B cell (primary cell): ENCODE measurements around the gene SNPH. TPM values are rescaled to one million over a fixed set of nuclear protein-coding genes. Genes with fewer than 3 reads are reported as not detected.

Source experiments
- ATAC-seq: fragments of 200-7000 bp; cut with Tn5 transposase; one replicate; pipeline ENCODE4 v1.10.0; 2021; ENCODE audit warnings: low read depth, mild to moderate bottlenecking, moderate number of reproducible peaks, moderate library complexity
- CTCF ChIA-PET: fragments of 350-600 bp; sonication (Branson Sonifier 250); formaldehyde crosslinking; loops from one replicate; lab custom pipeline; 2021; ENCODE audit warnings: antibody characterized with exemption, inconsistent platforms; lab: Charles Lee
- POLR2A ChIA-PET: fragments of 350-600 bp; sonication (Branson Sonifier 250); formaldehyde crosslinking; loops from one replicate; lab custom pipeline; 2021; ENCODE audit warnings: antibody characterized with exemption; lab: Charles Lee
- DNase-seq: peaks from one replicate; pipeline ENCODE4 v3.0.0; 2013
- H2AFZ ChIP-seq: 2 replicates; pipeline ENCODE4 v1.6.1; 2012; ENCODE audit warnings: mild to moderate bottlenecking, low read depth, low read length; ENCODE audit not compliant: insufficient read depth, poor library complexity, severe bottlenecking
- H3K27ac ChIP-seq, 2 donors: 1 replicate in 1 of 2; 2 replicates in 1 of 2; pipeline ENCODE4 v1.5.1; 2012 to 2013; ENCODE audit warnings: low read length in 2 of 2, mild to moderate bottlenecking in 2 of 2, moderate library complexity in 1 of 2
- H3K27me3 ChIP-seq, 4 experiments: fragments of 200-600 bp in 1 of 4; sonication (generic) in 1 of 4; replicated peaks in 1 of 4; 1 replicate in 2 of 4; 2 replicates in 2 of 4; pipeline versions ENCODE4 v1.6.1 to v1.7.0; 2013 to 2016; ENCODE audit warnings: low read length in 3 of 4, mild to moderate bottlenecking in 2 of 4, mixed read lengths in 1 of 4, moderate library complexity in 1 of 4; ENCODE audit not compliant: insufficient read depth in 4 of 4, control insufficient read depth in 3 of 4; ENCODE audit errors: control extremely low read depth in 1 of 4
- H3K36me3 ChIP-seq, 2 experiments: replicated peaks in 1 of 2; 1 replicate in 1 of 2; 2 replicates in 1 of 2; pipeline versions ENCODE4 v1.6.1 to v1.7.1; 2013; ENCODE audit warnings: low read length in 1 of 2; ENCODE audit not compliant: insufficient read depth in 2 of 2, control insufficient read depth in 1 of 2; ENCODE audit errors: control extremely low read depth in 1 of 2, extremely low read depth in 1 of 2
- H3K4me1 ChIP-seq, 2 donors: fragments of 200-600 bp in 1 of 2; sonication (generic) in 1 of 2; 1 replicate in 1 of 2; 2 replicates in 1 of 2; pipeline versions ENCODE4 v1.5.1 to v1.6.1; 2013 to 2017; ENCODE audit warnings: low read length in 2 of 2; ENCODE audit not compliant: control insufficient read depth in 2 of 2, insufficient read depth in 2 of 2
- H3K4me2 ChIP-seq: replicated peaks from 2 replicates; pipeline ENCODE3; 2012; ENCODE audit warnings: mild to moderate bottlenecking, low read depth, low read length; ENCODE audit not compliant: poor library complexity, severe bottlenecking
- H3K4me3 ChIP-seq, 5 experiments: fragments of 200-600 bp in 1 of 5; sonication (generic) in 1 of 5; 1 replicate in 3 of 5; 2 replicates in 2 of 5; pipeline versions ENCODE4 v1.5.1 to v1.7.0; 2011 to 2016; ENCODE audit warnings: low read length in 4 of 5, mild to moderate bottlenecking in 4 of 5, low read depth in 2 of 5, control low read depth in 1 of 5, moderate library complexity in 1 of 5; ENCODE audit not compliant: insufficient read depth in 1 of 5; ENCODE audit errors: control extremely low read depth in 1 of 5, extremely low read depth in 1 of 5
- H3K79me2 ChIP-seq: fragments of 200-600 bp; sonication (generic); one replicate; pipeline ENCODE4 v1.6.0; 2016; ENCODE audit warnings: low read length; ENCODE audit not compliant: control insufficient read depth, insufficient read depth
- H3K9ac ChIP-seq: fragments of 200-600 bp; sonication (generic); 2 replicates; pipeline ENCODE4 v1.6.1; 2017; ENCODE audit warnings: mild to moderate bottlenecking, low read length, moderate library complexity
- H3K9me3 ChIP-seq, 3 donors: one replicate each; pipeline versions ENCODE4 v1.6.1 to v1.7.1; 2013; ENCODE audit warnings: low read length in 2 of 3; ENCODE audit not compliant: control insufficient read depth in 2 of 3, insufficient read depth in 1 of 3; ENCODE audit errors: control extremely low read depth in 1 of 3
- H4K20me1 ChIP-seq: 2 replicates; pipeline ENCODE4 v1.6.0; 2012; ENCODE audit warnings: mild to moderate bottlenecking, low read length; ENCODE audit not compliant: insufficient read depth, control insufficient read depth, poor library complexity, severe bottlenecking
- H3K27ac Mint-ChIP-seq: one replicate; pipeline ENCODE4 v1.8.0; 2021; ENCODE audit warnings: mixed read lengths
- H3K27me3 Mint-ChIP-seq: one replicate; pipeline ENCODE4 v1.8.0; 2021; ENCODE audit warnings: mixed read lengths
- H3K4me1 Mint-ChIP-seq: one replicate; pipeline ENCODE4 v1.8.0; 2021; ENCODE audit warnings: mixed read lengths
- H3K4me3 Mint-ChIP-seq: one replicate; pipeline ENCODE4 v1.8.0; 2021; ENCODE audit warnings: mixed read lengths
- H3K9me3 Mint-ChIP-seq: one replicate; pipeline ENCODE4 v1.8.0; 2022; ENCODE audit warnings: mixed read lengths; ENCODE audit not compliant: insufficient read depth
- EZH2 ChIP-seq: IDR thresholded peaks from 2 replicates; pipeline ENCODE4 v1.6.1; 2012; ENCODE audit warnings: borderline replicate concordance, low read depth, mild to moderate bottlenecking, moderate library complexity, low read length; ENCODE audit not compliant: insufficient read depth, poor library complexity, severe bottlenecking
- WGBS: methylation state at CpG from one replicate; pipeline ENCODE4 v1.1.5; 2013; ENCODE audit warnings: missing lambda C conversion rate; ENCODE audit not compliant: insufficient coverage; 5-methylcytosine and 5-hydroxymethylcytosine counted together
- intact Hi-C: fragments of 100-400 bp; cut with micrococcal nuclease; formaldehyde crosslinking; loops from one replicate; pipeline ENCODE4 v1.10.0; 2022
- polyA plus RNA-seq: library from polyadenylated mRNA; depleted of rRNA; stranded (reverse); fragments of >200 nt; gene quantifications from 2 replicates; pipeline ENCODE4 v1.2.3, GENCODE V29; 2012
- total RNA-seq, 2 donors: library from RNA; stranded (reverse); fragments of 120-200 nt in 1 of 2; gene quantifications; 1 replicate in 1 of 2; 2 replicates in 1 of 2; pipeline versions ENCODE4 v1.2.3 to v1.2.4, GENCODE V29; 2013 to 2022
- TF ChIP-seq, protein P1 (sequence below): fragments of 200-600 bp; IDR thresholded peaks from one replicate; pipeline ENCODE4 v1.8.0; 2022; ENCODE audit warnings: antibody characterized with exemption, mild to moderate bottlenecking

SNPH gene
- total and polyA plus RNA-seq, 2 donors (not counting 1 experiment from before 2014, with no cell fraction given): 0.67 to 3.0 TPM

DNA sequence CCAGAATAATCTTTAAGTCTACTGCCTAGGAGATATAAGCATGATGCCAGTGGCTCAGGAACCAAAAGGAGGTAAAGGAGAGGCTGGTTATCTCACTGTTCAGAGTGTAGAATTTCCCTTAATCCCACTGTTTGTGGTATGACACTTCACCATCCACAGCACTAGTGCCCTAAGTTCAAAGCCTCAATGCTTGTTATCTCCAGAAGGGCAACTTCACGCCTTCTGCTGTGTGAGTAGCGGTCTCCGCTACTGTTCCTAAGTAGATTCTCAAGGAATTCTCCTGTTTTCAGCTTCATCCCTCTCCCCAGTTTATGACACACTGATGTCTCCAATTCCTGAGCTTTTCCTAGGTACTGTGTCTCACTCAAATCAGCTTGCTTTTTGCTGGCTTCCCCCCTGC is 13.7 kb upstream of the SNPH start:
- no peak overlapping the region for H3K27ac ChIP-seq
- Mint-ChIP-seq H3K27me3 (peaks cover 33% of the 10 kb centered on the region), H3K9me3 (no peaks in the 10 kb centered on the region), H3K4me3 (no peak overlapping the region), H3K4me1 (no peaks in the 10 kb centered on the region), H3K27ac (no peak overlapping the region)
- H3K27me3 ChIP-seq: peaks cover 0 to 32% (median 10%) of the 10 kb centered on the region in 4 experiments
- ChIA-PET POLR2A (no interaction called here), CTCF (no interaction called here)
- DNase-seq (no peak), ATAC-seq (no peak)
- H3K9me3 ChIP-seq: peaks cover 0 to 5% (median 5%) of the 10 kb centered on the region in 3 donors
- 93% methylated on average over 3 of the region's 3 CpGs for WGBS
- H4K20me1 ChIP-seq: no peaks in the 10 kb centered on the region
- H2AFZ ChIP-seq: no peak overlapping the region
- no peaks in the 10 kb centered on the region for H3K4me1 ChIP-seq
- no peaks in the 10 kb centered on the region for H3K36me3 ChIP-seq
- H3K79me2 ChIP-seq: no peaks in the 10 kb centered on the region
- no peak overlapping the region for H3K4me3 ChIP-seq
- no peak overlapping the region for H3K9ac ChIP-seq
- TF ChIP-seq, protein P1, sequence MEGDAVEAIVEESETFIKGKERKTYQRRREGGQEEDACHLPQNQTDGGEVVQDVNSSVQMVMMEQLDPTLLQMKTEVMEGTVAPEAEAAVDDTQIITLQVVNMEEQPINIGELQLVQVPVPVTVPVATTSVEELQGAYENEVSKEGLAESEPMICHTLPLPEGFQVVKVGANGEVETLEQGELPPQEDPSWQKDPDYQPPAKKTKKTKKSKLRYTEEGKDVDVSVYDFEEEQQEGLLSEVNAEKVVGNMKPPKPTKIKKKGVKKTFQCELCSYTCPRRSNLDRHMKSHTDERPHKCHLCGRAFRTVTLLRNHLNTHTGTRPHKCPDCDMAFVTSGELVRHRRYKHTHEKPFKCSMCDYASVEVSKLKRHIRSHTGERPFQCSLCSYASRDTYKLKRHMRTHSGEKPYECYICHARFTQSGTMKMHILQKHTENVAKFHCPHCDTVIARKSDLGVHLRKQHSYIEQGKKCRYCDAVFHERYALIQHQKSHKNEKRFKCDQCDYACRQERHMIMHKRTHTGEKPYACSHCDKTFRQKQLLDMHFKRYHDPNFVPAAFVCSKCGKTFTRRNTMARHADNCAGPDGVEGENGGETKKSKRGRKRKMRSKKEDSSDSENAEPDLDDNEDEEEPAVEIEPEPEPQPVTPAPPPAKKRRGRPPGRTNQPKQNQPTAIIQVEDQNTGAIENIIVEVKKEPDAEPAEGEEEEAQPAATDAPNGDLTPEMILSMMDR: no peak
- no peak for TF ChIP-seq EZH2
- H3K4me2 ChIP-seq: no peak overlapping the region
- intact Hi-C loops: no loop called here

DNA sequence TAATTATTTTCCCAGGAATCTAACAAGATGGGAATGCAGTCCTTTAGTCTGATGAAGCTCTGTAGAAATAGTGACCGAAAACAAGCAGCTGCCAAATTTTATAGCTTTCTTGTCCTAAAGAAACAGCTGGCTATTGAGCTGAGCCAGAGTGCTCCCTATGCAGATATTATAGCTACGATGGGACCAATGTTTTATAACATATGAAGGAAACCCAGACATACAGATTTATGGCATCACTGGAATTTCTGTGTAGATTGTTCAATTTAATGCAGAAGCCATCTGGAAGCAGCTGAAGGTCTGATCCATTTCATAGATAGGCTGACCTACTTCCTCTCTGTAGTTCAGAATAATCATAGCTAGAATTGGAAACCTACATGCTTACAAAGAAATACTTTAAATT is 11.8 kb upstream of the SNPH start:
- no peak for ATAC-seq
- POLR2A ChIA-PET: no interaction called here
- Histone ChIP-seq H3K79me2 (no peaks in the 10 kb centered on the region), H3K36me3 (no peaks in the 10 kb centered on the region), H2AFZ (no peak overlapping the region), H3K4me3 (no peak overlapping the region), H3K27me3 (peaks cover 0 to 39% (median 10%) of the 10 kb centered on the region in 4 experiments), H3K4me2 (no peak overlapping the region), H3K9me3 (peaks cover 0 to 5% (median 5%) of the 10 kb centered on the region in 3 donors), H3K9ac (no peak overlapping the region), H3K4me1 (no peaks in the 10 kb centered on the region), H4K20me1 (no peaks in the 10 kb centered on the region), H3K27ac (no peak overlapping the region)
- DNase-seq: no peak
- intact Hi-C loops: no loop called here
- Mint-ChIP-seq H3K4me3 (no peak overlapping the region), H3K27ac (no peak overlapping the region), H3K4me1 (no peaks in the 10 kb centered on the region), H3K27me3 (peaks cover 34% of the 10 kb centered on the region), H3K9me3 (no peaks in the 10 kb centered on the region)
- CTCF ChIA-PET: interaction anchor here (0.6 to 1.3 kb wide), 2 partner anchors 12 to 146 kb away, joined by 3 to 7 read pairs; partner anchors contain the start of gene SNPH
- no peak for TF ChIP-seq EZH2
- TF ChIP-seq, protein P1: no peak
- WGBS: 100% methylated on average over 1 of the region's 2 CpGs
